ENCODE data around the gene CTPS2. TPM values are rescaled to one million over a fixed set of nuclear protein-coding genes. Genes with fewer than 3 reads are reported as not detected.
"Not testable (repeated sequence)": the region's sequence is repeated elsewhere in the genome, so short reads cannot be mapped to it uniquely, and the experiment has no call there.

The CTPS2 gene
- total RNA-seq, 5 donors from 2014 or later (not counting 1 experiment from before 2014, with no cell fraction given) = 5.2 to 6.7 (median 5.7) TPM

GRCh38 chrX:16730450-16730849 lies 18.0 kb upstream of the CTPS2 start:
- peaks cover 4% of the 10 kb centered on the region for H3K36me3 Mint-ChIP-seq
- Histone ChIP-seq H3K4me3 (ENCODE audit: control insufficient read depth in 1 of 2, extremely low read depth in 1 of 2, low read length in 1 of 2) (no peak overlapping the region), H3K36me3 (ENCODE audit: control insufficient read depth in 2 of 2, extremely low read depth in 1 of 2, insufficient read depth in 1 of 2, low read length in 1 of 2) (peaks cover 0 to 5% of the 10 kb centered on the region in 2 donors), H3K4me1 (ENCODE audit: control insufficient read depth in 1 of 2, extremely low read depth in 1 of 2, insufficient read depth in 2 of 2, low read length in 2 of 2) (no peaks in the 10 kb centered on the region), H3K27me3 (replicated peaks in 1 of 2; ENCODE audit: control insufficient read depth in 2 of 2, extremely low read depth in 1 of 2, insufficient read depth in 2 of 2, low read length in 1 of 2) (no peaks in the 10 kb centered on the region), H3K27ac (ENCODE audit: low read length) (no peak overlapping the region), H3K9me3 (no peaks in the 10 kb centered on the region)
- H3K27me3 Mint-ChIP-seq = no peaks in the 10 kb centered on the region
- no peak overlapping the region for H3K4me3 Mint-ChIP-seq
- ATAC-seq (replicated peaks in 1 of 4) = no peak
- ChIA-PET POLR2A (interaction anchor here in 1 of 2 donors (1.5 kb wide), 1 partner anchor 8 kb away, joined by 4 read pairs; no protein-coding TSS in a partner anchor), CTCF (no interaction called here)
- H3K4me1 Mint-ChIP-seq = peaks cover 10 to 18% (median 16%) of the 10 kb centered on the region in 3 donors
- H3K27ac Mint-ChIP-seq = no peak overlapping the region
- no peak for DNase-seq
- no peaks in the 10 kb centered on the region for H3K9me3 Mint-ChIP-seq
- WGBS (ENCODE audit: insufficient coverage) = no CpG with 5 or more reads among the region's 1 CpG

- no peak overlapping the region for H3K27ac ChIP-seq (ENCODE audit: low read length)
- H3K4me1 Mint-ChIP-seq = peaks cover 24 to 34% (median 27%) of the 10 kb centered on the region in 3 donors
- no peaks in the 10 kb centered on the region for H3K9me3 ChIP-seq
- CTCF ChIA-PET = no interaction called here
- H3K4me1 ChIP-seq (ENCODE audit: control insufficient read depth in 1 of 2, extremely low read depth in 1 of 2, insufficient read depth in 2 of 2, low read length in 2 of 2) = peaks cover 0 to 4% of the 10 kb centered on the region in 2 experiments
- DNase-seq (no peak), ATAC-seq (replicated peaks in 1 of 4) (no peak)
- no peaks in the 10 kb centered on the region for H3K9me3 Mint-ChIP-seq
- POLR2A ChIA-PET = no interaction called here
- H3K27me3 Mint-ChIP-seq = no peaks in the 10 kb centered on the region
- H3K27me3 ChIP-seq (replicated peaks in 1 of 2; ENCODE audit: control insufficient read depth in 2 of 2, extremely low read depth in 1 of 2, insufficient read depth in 2 of 2, low read length in 1 of 2) = no peaks in the 10 kb centered on the region
- H3K36me3 Mint-ChIP-seq = no peaks in the 10 kb centered on the region
- no peak overlapping the region for H3K4me3 ChIP-seq (ENCODE audit: control insufficient read depth in 1 of 2, extremely low read depth in 1 of 2, low read length in 1 of 2)
- no peaks in the 10 kb centered on the region for H3K36me3 ChIP-seq (ENCODE audit: control insufficient read depth in 2 of 2, extremely low read depth in 1 of 2, insufficient read depth in 1 of 2, low read length in 1 of 2)
- no peak overlapping the region for H3K27ac Mint-ChIP-seq
- no peak overlapping the region for H3K4me3 Mint-ChIP-seq
These were observed 15.2 kb upstream of the CTPS2 start for GRCh38 chrX:16727637-16728036.

GRCh38 chrX:16726347-16726988 lies 14.0 kb upstream of the CTPS2 start:
- H3K9me3 Mint-ChIP-seq; H3K9me3 ChIP-seq; H3K36me3 Mint-ChIP-seq; H3K27ac Mint-ChIP-seq; H3K36me3 ChIP-seq (ENCODE audit: control insufficient read depth in 2 of 2, extremely low read depth in 1 of 2, insufficient read depth in 1 of 2, low read length in 1 of 2); H3K27me3 Mint-ChIP-seq; H3K4me3 ChIP-seq (ENCODE audit: control insufficient read depth in 1 of 2, extremely low read depth in 1 of 2, low read length in 1 of 2); CTCF ChIA-PET; DNase-seq; H3K27ac ChIP-seq (ENCODE audit: low read length); H3K4me3 Mint-ChIP-seq; H3K27me3 ChIP-seq (replicated peaks in 1 of 2; ENCODE audit: control insufficient read depth in 2 of 2, extremely low read depth in 1 of 2, insufficient read depth in 2 of 2, low read length in 1 of 2); H3K4me1 ChIP-seq (ENCODE audit: control insufficient read depth in 1 of 2, extremely low read depth in 1 of 2, insufficient read depth in 2 of 2, low read length in 2 of 2); POLR2A ChIA-PET; ATAC-seq (replicated peaks in 1 of 4): not testable (repeated sequence)
- peaks cover 29 to 41% (median 34%) of the 10 kb centered on the region in 3 donors for H3K4me1 Mint-ChIP-seq
- WGBS (ENCODE audit: insufficient coverage) = no CpG with 5 or more reads among the region's 5 CpGs

GRCh38 chrX:16725072-16725471 lies 12.6 kb upstream of the CTPS2 start:
- no peak for DNase-seq
- no peaks in the 10 kb centered on the region for H3K36me3 ChIP-seq (ENCODE audit: control insufficient read depth in 2 of 2, extremely low read depth in 1 of 2, insufficient read depth in 1 of 2, low read length in 1 of 2)
- Mint-ChIP-seq H3K4me1 (peaks cover 42 to 54% (median 48%) of the 10 kb centered on the region in 3 donors), H3K36me3 (no peaks in the 10 kb centered on the region), H3K4me3 (no peak overlapping the region), H3K9me3 (no peaks in the 10 kb centered on the region), H3K27ac (no peak overlapping the region), H3K27me3 (no peaks in the 10 kb centered on the region)
- H3K9me3 ChIP-seq = no peaks in the 10 kb centered on the region
- no peak overlapping the region for H3K27ac ChIP-seq (ENCODE audit: low read length)
- ChIA-PET POLR2A (interaction anchor here in 1 of 2 donors (0.6 kb wide), 1 partner anchor 28 kb away, joined by 19 read pairs; no protein-coding TSS in a partner anchor), CTCF (interaction anchor here (0.6 to 0.7 kb wide), 2 partner anchors 135 to 157 kb away, joined by 3 to 4 read pairs; no protein-coding TSS in a partner anchor)
- no peak for ATAC-seq (replicated peaks in 1 of 4)
- peaks cover 3 to 18% of the 10 kb centered on the region in 2 experiments for H3K4me1 ChIP-seq (ENCODE audit: control insufficient read depth in 1 of 2, extremely low read depth in 1 of 2, insufficient read depth in 2 of 2, low read length in 2 of 2)
- H3K4me3 ChIP-seq (ENCODE audit: control insufficient read depth in 1 of 2, extremely low read depth in 1 of 2, low read length in 1 of 2) = no peak overlapping the region
- 100% methylated on average over 1 of the region's 7 CpGs for WGBS (ENCODE audit: insufficient coverage)
- no peaks in the 10 kb centered on the region for H3K27me3 ChIP-seq (replicated peaks in 1 of 2; ENCODE audit: control insufficient read depth in 2 of 2, extremely low read depth in 1 of 2, insufficient read depth in 2 of 2, low read length in 1 of 2)

- DNase-seq (no peak), ATAC-seq (replicated peaks in 1 of 4) (no peak)
- Mint-ChIP-seq H3K36me3 (no peaks in the 10 kb centered on the region), H3K27me3 (no peaks in the 10 kb centered on the region), H3K27ac (no peak overlapping the region), H3K4me1 (peaks cover 51 to 66% (median 65%) of the 10 kb centered on the region in 3 donors), H3K4me3 (no peak overlapping the region), H3K9me3 (no peaks in the 10 kb centered on the region)
- ChIA-PET POLR2A (interaction anchor here in 1 of 2 donors (1.1 to 1.2 kb wide), 2 partner anchors 8 to 13 kb away, joined by 3 to 4 read pairs; no protein-coding TSS in a partner anchor), CTCF (no interaction called here)
- Histone ChIP-seq H3K4me1 (ENCODE audit: control insufficient read depth in 1 of 2, extremely low read depth in 1 of 2, insufficient read depth in 2 of 2, low read length in 2 of 2) (peaks cover 4 to 20% of the 10 kb centered on the region in 2 experiments), H3K27me3 (replicated peaks in 1 of 2; ENCODE audit: control insufficient read depth in 2 of 2, extremely low read depth in 1 of 2, insufficient read depth in 2 of 2, low read length in 1 of 2) (no peaks in the 10 kb centered on the region), H3K27ac (ENCODE audit: low read length) (no peak overlapping the region), H3K36me3 (ENCODE audit: control insufficient read depth in 2 of 2, extremely low read depth in 1 of 2, insufficient read depth in 1 of 2, low read length in 1 of 2) (no peaks in the 10 kb centered on the region), H3K4me3 (ENCODE audit: control insufficient read depth in 1 of 2, extremely low read depth in 1 of 2, low read length in 1 of 2) (no peak overlapping the region), H3K9me3 (no peaks in the 10 kb centered on the region)
- WGBS (ENCODE audit: insufficient coverage) = no CpG with 5 or more reads among the region's 4 CpGs
These were observed 10.0 kb upstream of the CTPS2 start for GRCh38 chrX:16722481-16722880.

GRCh38 chrX:16719334-16720084 lies 7.0 kb upstream of the CTPS2 start, which contains the start of gene SYAP1:
SYAP1 (plus strand) TSS chrX:16719612; CDS start chrX:16719725, 113 bp downstream.
- Histone ChIP-seq H3K27ac (ENCODE audit: low read length) (peak within 1 kb of the TSS; percentile 91), H3K4me3 (ENCODE audit: control insufficient read depth in 1 of 2, extremely low read depth in 1 of 2, low read length in 1 of 2) (peak within 1 kb of the TSS; percentile 82 to 92), H3K4me1 (ENCODE audit: control insufficient read depth in 1 of 2, extremely low read depth in 1 of 2, insufficient read depth in 2 of 2, low read length in 2 of 2) (peaks cover 4 to 20% of the 10 kb centered on the region in 2 experiments), H3K9me3 (no peaks in the 10 kb centered on the region), H3K36me3 (ENCODE audit: control insufficient read depth in 2 of 2, extremely low read depth in 1 of 2, insufficient read depth in 1 of 2, low read length in 1 of 2) (no peaks in the 10 kb centered on the region), H3K27me3 (replicated peaks in 1 of 2; ENCODE audit: control insufficient read depth in 2 of 2, extremely low read depth in 1 of 2, insufficient read depth in 2 of 2, low read length in 1 of 2) (no peaks in the 10 kb centered on the region)
- peak; percentile 81 to 99 (median 92) for DNase-seq
- peak within 1 kb of the TSS; percentile 88 to 98 (median 89) for H3K4me3 Mint-ChIP-seq
- no peaks in the 10 kb centered on the region for H3K9me3 Mint-ChIP-seq
- H3K36me3 Mint-ChIP-seq = no peaks in the 10 kb centered on the region
- ChIA-PET POLR2A (interaction anchor here in 1 of 2 donors (0.5 to 0.6 kb wide), 3 partner anchors 9 to 939 kb away, joined by 3 to 6 read pairs (median 4); no protein-coding TSS in a partner anchor), CTCF (interaction anchor here in 1 of 2 donors (0.6 kb wide), 1 partner anchor 865 kb away, joined by 3 read pairs; the partner anchor contains the start of gene AP1S2)
- peak within 1 kb of the TSS; percentile 94 to 97 for H3K27ac Mint-ChIP-seq
- peak; percentile 92 to 96 (median 94) for ATAC-seq (replicated peaks in 1 of 4)
- no peaks in the 10 kb centered on the region for H3K27me3 Mint-ChIP-seq
- peaks cover 40 to 54% (median 50%) of the 10 kb centered on the region in 3 donors for H3K4me1 Mint-ChIP-seq
- 0% methylated on average over 43 of the region's 54 CpGs for WGBS (ENCODE audit: insufficient coverage)

Measured in T-cell (primary cell).